ENCODE data around the gene IFT22.
A peak's percentile ranks its signal among the peaks of the same experiment; 100 is the strongest.

Gene IFT22

GRCh38 chr7:101315336-101315735 is 6.3 kb downstream of the IFT22 start:
- Histone ChIP-seq H2BK15ac (ENCODE audit: low read depth, poor library complexity, severe bottlenecking) (no peak overlapping the region), H2BK120ac (ENCODE audit: low read depth, low read length) (no peak overlapping the region), H2AK5ac (ENCODE audit: low read length, severe bottlenecking) (no peak overlapping the region), H3K4me1 (ENCODE audit: control insufficient read depth, insufficient read depth, low read depth, low read length) (no peaks in the 10 kb centered on the region), H3K18ac (ENCODE audit: low read depth in 1 of 2, low read length in 2 of 2) (no peak overlapping the region), H4K8ac (ENCODE audit: low read length) (no peak overlapping the region), H3K9ac (ENCODE audit: low read length) (no peak overlapping the region), H3K23ac (ENCODE audit: low read length in 2 of 2) (no peak overlapping the region), H3K27me3 (ENCODE audit: control insufficient read depth in 1 of 2, insufficient read depth in 1 of 2, low read length in 2 of 2) (peaks cover 0 to 2% of the 10 kb centered on the region in 2 experiments), H2BK12ac (ENCODE audit: low read length in 2 of 2) (no peak overlapping the region), H2AFZ (ENCODE audit: low read depth, low read length) (no peak overlapping the region), H3K4me3 (ENCODE audit: insufficient read depth in 1 of 2, low read depth in 1 of 2, low read length in 2 of 2) (no peak overlapping the region), H3K4me2 (ENCODE audit: low read length, poor library complexity, severe bottlenecking) (no peak overlapping the region), H2BK5ac (ENCODE audit: low read depth, low read length, poor library complexity, severe bottlenecking) (no peak overlapping the region), H4K91ac (ENCODE audit: low read length) (no peak overlapping the region), H3K27ac (ENCODE audit: low read length, poor library complexity, severe bottlenecking) (no peak overlapping the region), H3K79me1 (replicated peaks; ENCODE audit: low read length, poor library complexity, severe bottlenecking) (peaks cover 11% of the 10 kb centered on the region), H3K14ac (ENCODE audit: low read length in 2 of 2) (no peak overlapping the region), H3K4ac (ENCODE audit: low read depth in 1 of 2, low read length in 2 of 2) (no peak overlapping the region), H3K36me3 (ENCODE audit: control insufficient read depth in 1 of 2, insufficient read depth in 2 of 2, low read depth in 1 of 2, low read length in 2 of 2) (peaks cover 28 to 37% of the 10 kb centered on the region in 2 experiments), H3K9me3 (ENCODE audit: control insufficient read depth, low read length) (peaks cover 4% of the 10 kb centered on the region)
- WGBS: 0% methylated on average over 1 of the region's 1 CpG
- DNase-seq: peak; percentile 53

GRCh38 chr7:101308245-101309085 is 13.1 kb downstream of the IFT22 start:
- Histone ChIP-seq H3K23ac (ENCODE audit: low read length in 2 of 2) (peak overlapping the region in 1 of 2 experiments; percentile 96), H2AFZ (ENCODE audit: low read depth, low read length) (peak overlapping the region; percentile 86), H4K8ac (ENCODE audit: low read length) (peak overlapping the region; percentile 80), H2BK120ac (ENCODE audit: low read depth, low read length) (no peak overlapping the region), H3K9ac (ENCODE audit: low read length) (peak overlapping the region; percentile 49), H3K4ac (ENCODE audit: low read depth in 1 of 2, low read length in 2 of 2) (peak overlapping the region in 1 of 2 experiments; percentile 85), H2BK15ac (ENCODE audit: low read depth, poor library complexity, severe bottlenecking) (no peak overlapping the region), H2BK5ac (ENCODE audit: low read depth, low read length, poor library complexity, severe bottlenecking) (peak overlapping the region; percentile 44), H3K18ac (ENCODE audit: low read depth in 1 of 2, low read length in 2 of 2) (peak overlapping the region in 1 of 2 experiments; percentile 34), H3K14ac (ENCODE audit: low read length in 2 of 2) (peak overlapping the region; percentile 22 to 48), H3K79me1 (replicated peaks; ENCODE audit: low read length, poor library complexity, severe bottlenecking) (peaks cover 3% of the 10 kb centered on the region), H2AK5ac (ENCODE audit: low read length, severe bottlenecking) (no peak overlapping the region), H3K4me3 (ENCODE audit: insufficient read depth in 1 of 2, low read depth in 1 of 2, low read length in 2 of 2) (peak overlapping the region; percentile 42 to 66), H3K4me2 (ENCODE audit: low read length, poor library complexity, severe bottlenecking) (peak overlapping the region; percentile 72), H4K91ac (ENCODE audit: low read length) (peak overlapping the region; percentile 66), H2BK12ac (ENCODE audit: low read length in 2 of 2) (peak overlapping the region in 1 of 2 experiments; percentile 52), H3K4me1 (ENCODE audit: control insufficient read depth, insufficient read depth, low read depth, low read length) (peaks cover 13% of the 10 kb centered on the region), H3K27ac (ENCODE audit: low read length, poor library complexity, severe bottlenecking) (no peak overlapping the region), H3K36me3 (ENCODE audit: control insufficient read depth in 1 of 2, insufficient read depth in 2 of 2, low read depth in 1 of 2, low read length in 2 of 2) (no peaks in the 10 kb centered on the region), H3K9me3 (ENCODE audit: control insufficient read depth, low read length) (peaks cover 14% of the 10 kb centered on the region), H3K27me3 (ENCODE audit: control insufficient read depth in 1 of 2, insufficient read depth in 1 of 2, low read length in 2 of 2) (peaks cover 0 to 41% of the 10 kb centered on the region in 2 experiments)
- DNase-seq: peak; percentile 51
- WGBS: 2% methylated on average over 59 of the region's 62 CpGs

GRCh38 chr7:101306307-101306706 is 15.3 kb downstream of the IFT22 start:
- WGBS: 94% methylated on average over 9 of the region's 9 CpGs
- Histone ChIP-seq H3K36me3 (ENCODE audit: control insufficient read depth in 1 of 2, insufficient read depth in 2 of 2, low read depth in 1 of 2, low read length in 2 of 2) (no peaks in the 10 kb centered on the region), H3K9ac (ENCODE audit: low read length) (no peak overlapping the region), H2BK12ac (ENCODE audit: low read length in 2 of 2) (no peak overlapping the region), H2AK5ac (ENCODE audit: low read length, severe bottlenecking) (no peak overlapping the region), H3K14ac (ENCODE audit: low read length in 2 of 2) (no peak overlapping the region), H3K4me1 (ENCODE audit: control insufficient read depth, insufficient read depth, low read depth, low read length) (peaks cover 13% of the 10 kb centered on the region), H4K8ac (ENCODE audit: low read length) (no peak overlapping the region), H2BK15ac (ENCODE audit: low read depth, poor library complexity, severe bottlenecking) (no peak overlapping the region), H4K91ac (ENCODE audit: low read length) (no peak overlapping the region), H3K4me3 (ENCODE audit: insufficient read depth in 1 of 2, low read depth in 1 of 2, low read length in 2 of 2) (no peak overlapping the region), H3K23ac (ENCODE audit: low read length in 2 of 2) (no peak overlapping the region), H2BK120ac (ENCODE audit: low read depth, low read length) (no peak overlapping the region), H3K4me2 (ENCODE audit: low read length, poor library complexity, severe bottlenecking) (no peak overlapping the region), H3K27ac (ENCODE audit: low read length, poor library complexity, severe bottlenecking) (no peak overlapping the region), H2AFZ (ENCODE audit: low read depth, low read length) (no peak overlapping the region), H3K18ac (ENCODE audit: low read depth in 1 of 2, low read length in 2 of 2) (no peak overlapping the region), H3K4ac (ENCODE audit: low read depth in 1 of 2, low read length in 2 of 2) (no peak overlapping the region), H2BK5ac (ENCODE audit: low read depth, low read length, poor library complexity, severe bottlenecking) (no peak overlapping the region), H3K9me3 (ENCODE audit: control insufficient read depth, low read length) (peaks cover 22% of the 10 kb centered on the region), H3K79me1 (replicated peaks; ENCODE audit: low read length, poor library complexity, severe bottlenecking) (peaks cover 3% of the 10 kb centered on the region), H3K27me3 (ENCODE audit: control insufficient read depth in 1 of 2, insufficient read depth in 1 of 2, low read length in 2 of 2) (peaks cover 6 to 62% of the 10 kb centered on the region in 2 experiments)
- no peak for DNase-seq

GRCh38 chr7:101303102-101303701 is 18.4 kb downstream of the IFT22 start:
- Histone ChIP-seq H4K91ac (ENCODE audit: low read length) (no peak overlapping the region), H3K4me1 (ENCODE audit: control insufficient read depth, insufficient read depth, low read depth, low read length) (peaks cover 13% of the 10 kb centered on the region), H4K8ac (ENCODE audit: low read length) (no peak overlapping the region), H3K14ac (ENCODE audit: low read length in 2 of 2) (no peak overlapping the region), H3K27ac (ENCODE audit: low read length, poor library complexity, severe bottlenecking) (no peak overlapping the region), H3K27me3 (ENCODE audit: control insufficient read depth in 1 of 2, insufficient read depth in 1 of 2, low read length in 2 of 2) (peaks cover 35 to 79% of the 10 kb centered on the region in 2 experiments), H3K79me1 (replicated peaks; ENCODE audit: low read length, poor library complexity, severe bottlenecking) (no peaks in the 10 kb centered on the region), H3K4me2 (ENCODE audit: low read length, poor library complexity, severe bottlenecking) (no peak overlapping the region), H3K9me3 (ENCODE audit: control insufficient read depth, low read length) (peaks cover 29% of the 10 kb centered on the region), H3K9ac (ENCODE audit: low read length) (no peak overlapping the region), H3K4ac (ENCODE audit: low read depth in 1 of 2, low read length in 2 of 2) (no peak overlapping the region), H2BK15ac (ENCODE audit: low read depth, poor library complexity, severe bottlenecking) (no peak overlapping the region), H2BK12ac (ENCODE audit: low read length in 2 of 2) (no peak overlapping the region), H2BK120ac (ENCODE audit: low read depth, low read length) (no peak overlapping the region), H3K4me3 (ENCODE audit: insufficient read depth in 1 of 2, low read depth in 1 of 2, low read length in 2 of 2) (no peak overlapping the region), H2BK5ac (ENCODE audit: low read depth, low read length, poor library complexity, severe bottlenecking) (no peak overlapping the region), H3K23ac (ENCODE audit: low read length in 2 of 2) (no peak overlapping the region), H2AFZ (ENCODE audit: low read depth, low read length) (no peak overlapping the region), H3K18ac (ENCODE audit: low read depth in 1 of 2, low read length in 2 of 2) (no peak overlapping the region), H2AK5ac (ENCODE audit: low read length, severe bottlenecking) (no peak overlapping the region), H3K36me3 (ENCODE audit: control insufficient read depth in 1 of 2, insufficient read depth in 2 of 2, low read depth in 1 of 2, low read length in 2 of 2) (no peaks in the 10 kb centered on the region)
- 76% methylated on average over 40 of the region's 40 CpGs for WGBS
- DNase-seq: no peak

All from mesenchymal stem cell (in vitro differentiated cells and primary cell).